Measurements from ENCODE around the gene ANKRD44.
A peak's percentile ranks its signal among the peaks of the same experiment; 100 is the strongest.
"Not testable (repeated sequence)": the region's sequence is repeated elsewhere in the genome, so short reads cannot be mapped to it uniquely, and the experiment has no call there.

Gene ANKRD44

DNA sequence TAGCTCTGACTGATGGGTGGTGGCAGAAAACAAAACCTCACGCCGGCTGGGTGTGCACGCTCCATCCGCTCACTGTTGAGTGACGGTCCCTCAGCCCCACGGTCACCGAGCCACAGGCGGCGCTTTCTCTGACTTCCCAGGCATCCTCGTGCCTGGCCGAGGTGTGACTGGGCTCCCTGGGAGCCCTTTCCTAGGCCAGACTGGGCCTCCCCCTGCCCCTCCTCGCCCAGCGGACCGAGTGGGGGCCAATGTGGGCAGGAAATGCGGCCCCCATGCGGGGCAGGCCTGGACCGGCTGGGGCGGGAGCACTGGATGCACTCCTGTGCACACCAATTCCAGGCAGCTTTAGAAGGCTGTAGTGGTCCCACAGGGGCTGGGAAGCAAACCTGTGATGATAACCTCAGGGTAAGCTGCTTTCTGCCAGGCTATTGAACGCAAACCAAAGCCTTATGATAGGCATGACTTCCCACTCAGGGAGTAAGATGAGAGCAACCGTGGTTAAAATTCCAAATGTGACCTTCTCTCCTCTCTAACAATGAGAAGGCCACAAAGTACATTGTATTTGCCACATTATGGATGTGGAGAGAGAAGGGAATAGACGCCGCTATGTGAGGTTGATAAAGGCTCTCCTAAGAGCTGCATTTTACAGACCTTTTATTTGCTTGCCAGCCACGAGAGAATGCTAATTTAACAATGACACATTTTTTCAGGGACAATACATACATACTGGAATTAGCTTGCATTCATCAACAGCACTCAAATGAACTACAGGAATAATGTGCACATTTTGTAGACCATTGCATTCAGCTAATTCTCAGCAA is 300.2 kb downstream of the ANKRD44 start:
- DNase-seq, result no peak

DNA sequence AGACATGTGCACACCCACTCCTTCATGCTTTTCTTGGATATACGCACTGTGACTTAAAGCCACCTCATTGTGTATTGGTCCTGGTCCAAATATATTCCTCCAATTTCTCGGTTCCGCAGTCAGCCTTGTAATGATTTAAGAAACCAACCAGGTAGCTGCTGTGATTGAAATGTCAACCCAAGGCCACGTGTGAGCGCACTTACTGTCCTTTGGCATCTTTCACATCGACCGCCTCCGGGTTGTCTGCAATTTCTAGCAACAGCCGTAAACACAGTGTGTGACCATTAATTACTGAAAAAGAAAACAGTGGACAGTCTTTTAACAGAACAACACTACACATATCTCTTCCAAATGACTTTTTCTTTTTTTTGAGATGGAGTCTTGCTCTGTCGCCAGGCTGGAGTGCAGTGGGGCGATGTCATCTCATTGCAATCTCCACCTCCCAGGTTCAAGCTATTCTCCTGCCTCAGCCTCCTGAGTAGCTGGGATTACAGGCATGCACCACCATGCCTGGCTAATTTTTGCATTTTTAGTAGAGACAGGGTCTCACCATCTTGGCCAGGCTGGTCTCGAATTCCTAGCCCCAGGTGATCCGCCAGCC is 301.7 kb downstream of the ANKRD44 start:
- DNase-seq, result not testable (repeated sequence)

DNA sequence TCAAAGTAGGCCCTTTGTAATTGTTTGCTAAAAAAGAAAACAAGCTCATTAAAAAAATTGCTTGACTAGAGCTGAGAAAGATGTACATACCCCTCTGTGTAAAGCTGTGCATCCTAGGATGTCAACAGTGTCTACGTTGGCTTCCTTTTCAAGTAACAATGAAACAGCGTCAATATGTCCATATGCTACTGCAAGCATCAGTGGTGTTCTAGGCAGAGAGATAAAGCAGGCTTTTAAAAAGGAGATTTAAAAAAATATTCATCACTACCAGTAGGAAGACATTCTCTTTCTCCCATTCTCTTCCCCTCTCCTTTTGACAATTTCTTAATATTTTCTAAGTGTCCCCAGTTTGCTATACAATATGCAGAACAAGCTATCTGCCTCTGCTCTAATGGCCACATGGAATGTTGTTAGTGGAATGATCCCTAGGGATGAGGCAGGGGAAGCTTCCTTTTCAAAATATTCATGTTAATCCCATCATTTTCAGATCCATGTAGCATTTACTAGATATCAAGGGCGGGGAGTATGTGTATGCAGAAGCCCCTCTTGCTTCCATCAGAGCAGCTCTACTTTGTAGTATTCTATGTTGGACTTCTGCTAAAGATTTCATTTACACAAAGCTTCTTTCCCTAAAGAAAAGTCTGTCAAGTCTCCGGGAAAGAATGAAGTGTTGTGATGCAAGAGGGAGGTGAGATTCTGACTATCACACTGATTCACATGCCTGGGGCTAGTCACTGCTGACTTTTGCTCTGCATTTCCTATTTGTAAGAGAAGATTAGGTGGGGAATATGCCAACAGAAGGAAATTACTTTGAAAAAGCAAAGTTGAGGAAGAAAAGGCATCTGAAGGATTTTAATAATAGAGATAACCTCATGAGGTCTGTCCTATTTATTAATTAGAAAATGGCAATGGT is 302.6 kb downstream of the ANKRD44 start:
- DNase-seq, result no peak

- no peak for DNase-seq
Observed at GRCh38 chr2:197001921-197002320, 308.7 kb downstream of the ANKRD44 start.

DNA sequence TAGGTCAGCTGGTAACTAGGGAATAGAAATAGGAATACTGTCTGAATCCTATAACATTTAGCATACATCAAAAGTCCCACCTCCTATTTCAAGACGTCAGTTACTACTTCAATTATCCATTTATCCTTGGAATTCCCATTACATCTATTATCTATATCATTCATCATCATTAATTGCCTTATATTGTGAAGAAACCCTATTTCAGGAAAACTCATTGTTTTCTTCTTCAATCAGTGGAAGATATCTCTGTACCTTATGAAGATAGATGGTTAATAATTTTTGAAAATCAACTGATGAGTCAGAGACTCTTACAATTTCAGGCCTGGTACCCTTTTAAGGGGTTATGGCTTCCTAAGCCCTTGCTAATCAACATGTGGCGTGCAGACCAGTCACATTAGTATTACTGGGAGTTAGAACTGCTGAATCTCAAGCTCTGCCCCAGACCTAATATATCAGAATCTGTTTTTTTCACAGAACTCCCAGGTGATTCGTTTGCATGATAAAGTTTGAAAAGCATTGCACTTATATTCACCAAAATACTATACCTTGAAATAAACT is 314.7 kb downstream of the ANKRD44 start:
- no peak for DNase-seq

- no peak for DNase-seq
Observed at GRCh38 chr2:196994764-196995163, 315.8 kb downstream of the ANKRD44 start.

DNA sequence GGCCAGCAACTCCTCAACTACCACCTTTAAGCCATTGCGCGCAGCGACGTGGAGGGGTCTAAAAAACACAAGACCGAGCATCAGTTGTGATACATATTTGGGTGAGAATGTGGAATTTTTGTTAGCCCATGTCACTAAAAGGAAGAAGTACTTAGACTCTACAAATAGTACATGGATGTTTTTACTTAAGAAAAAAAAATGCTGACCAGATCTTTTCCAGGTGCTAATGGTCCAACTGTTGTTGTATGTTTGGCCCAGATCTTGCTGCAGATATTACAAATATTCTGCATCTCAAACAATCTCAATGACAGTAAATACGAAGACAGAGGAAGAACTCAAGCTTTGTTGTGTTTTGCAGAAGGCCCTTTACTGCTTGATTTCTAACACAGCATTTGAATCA is 317.0 kb downstream of the ANKRD44 start:
- DNase-seq, result no peak

DNA sequence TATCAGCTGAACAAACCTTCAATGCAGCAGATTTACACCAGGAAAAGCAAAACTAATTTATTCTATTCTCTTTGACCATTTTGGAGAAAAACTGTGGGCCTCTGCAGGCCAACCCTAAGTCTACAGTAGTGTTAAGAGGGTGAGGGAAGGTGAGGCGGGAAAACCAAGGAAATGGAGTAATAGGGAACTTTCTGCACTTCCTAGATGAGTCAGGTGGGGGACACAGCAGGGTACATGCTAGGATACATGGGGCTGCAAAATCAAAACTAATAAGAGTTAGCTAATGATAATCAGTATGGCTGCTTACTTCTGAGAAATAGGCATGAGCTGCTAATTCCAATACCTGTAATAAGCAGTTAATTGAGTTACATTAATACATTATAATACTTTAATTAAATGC is 318.1 kb downstream of the ANKRD44 start:
- no peak for DNase-seq

- no peak for DNase-seq
Observed at GRCh38 chr2:196990788-196991461, 319.7 kb downstream of the ANKRD44 start.

DNA sequence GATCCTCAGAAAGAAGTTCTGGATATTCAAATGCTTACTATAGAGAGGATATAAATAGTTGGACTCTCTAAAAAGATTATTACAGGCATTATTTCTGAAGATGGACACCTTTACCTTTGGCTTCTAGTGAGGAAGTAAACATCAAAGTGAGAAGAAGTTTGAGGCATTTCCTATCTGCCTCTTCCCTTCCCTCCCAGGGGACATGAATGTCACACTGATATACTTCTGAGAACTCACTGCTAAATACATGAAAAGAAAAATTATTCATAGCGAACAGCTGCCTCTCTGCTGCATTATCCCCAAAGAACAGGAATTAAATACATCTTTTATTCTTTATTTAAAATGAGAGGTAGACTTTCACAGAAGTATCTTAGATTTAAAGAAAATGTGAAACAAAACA is 320.5 kb downstream of the ANKRD44 start:
- no peak for DNase-seq

DNA sequence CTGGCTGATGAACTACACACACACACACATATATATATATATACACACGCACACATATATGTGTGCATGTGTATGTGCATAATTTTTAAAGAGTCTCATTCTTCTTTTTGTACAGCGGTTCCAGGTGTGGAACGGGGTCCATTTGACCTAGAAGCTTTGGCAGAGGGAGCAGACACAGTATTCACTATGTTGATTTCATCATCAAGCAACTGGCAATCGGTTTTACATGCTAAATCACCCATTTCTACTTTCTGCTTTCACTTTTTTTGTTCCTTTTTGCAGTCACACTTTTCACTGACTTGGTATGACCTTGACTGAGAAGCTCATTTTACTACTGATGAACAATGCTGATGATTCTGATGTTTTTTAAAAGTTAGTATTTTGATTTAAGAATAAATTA is 321.1 kb downstream of the ANKRD44 start:
- DNase-seq, result no peak

DNA sequence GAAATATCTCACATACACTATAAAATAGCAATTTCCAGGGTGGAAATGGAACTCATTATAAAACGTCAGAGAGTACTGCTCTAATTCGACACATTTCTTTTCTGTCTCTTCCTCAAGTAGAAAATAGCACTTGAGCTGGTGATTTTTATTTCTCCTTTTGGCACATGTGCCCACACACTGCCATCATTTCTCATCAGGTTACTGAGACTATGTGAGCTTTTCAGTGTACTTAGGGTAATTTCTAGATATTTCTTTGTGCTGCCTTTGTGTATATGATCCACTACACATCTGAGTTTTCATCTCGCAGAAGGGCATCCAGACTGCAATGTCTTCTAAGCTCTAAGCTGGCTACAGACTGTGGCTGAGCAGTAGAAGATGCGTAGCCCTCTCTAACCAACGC is 321.9 kb downstream of the ANKRD44 start:
- no peak for DNase-seq

DNA sequence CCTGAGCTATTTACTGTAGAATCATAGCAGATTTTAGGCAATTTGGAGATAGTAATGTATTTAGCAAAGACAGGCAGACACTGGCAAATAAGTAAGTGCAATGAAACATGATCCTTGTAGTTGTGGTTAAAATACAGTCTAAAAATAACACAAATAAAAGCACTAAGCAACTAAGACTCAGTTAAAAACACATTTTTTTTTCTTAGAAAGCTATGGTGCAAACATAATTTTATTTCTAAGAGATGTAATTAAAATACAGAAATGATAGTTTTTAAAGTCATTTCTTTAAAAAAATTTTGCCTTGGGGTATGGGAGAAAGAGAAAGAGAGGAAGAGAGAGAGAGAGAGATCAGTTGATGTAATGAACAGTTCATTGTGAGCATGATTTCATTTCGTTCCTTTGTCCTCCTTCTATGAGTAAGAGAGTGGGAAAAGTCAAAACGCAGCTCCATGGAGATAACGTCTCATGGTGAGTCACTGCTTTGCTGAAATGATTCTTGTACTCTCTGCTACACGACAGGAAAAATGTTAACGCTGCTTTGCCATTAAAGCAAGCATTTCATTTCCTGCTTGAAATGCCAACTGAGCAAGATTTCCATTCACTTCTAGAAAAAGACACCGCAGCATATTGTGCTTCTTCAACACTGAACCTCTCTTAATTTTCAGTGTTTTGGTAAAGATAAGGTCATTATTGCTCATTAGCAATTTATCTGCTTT is 322.8 kb downstream of the ANKRD44 start:
- DNase-seq, result peak; percentile 68

DNA sequence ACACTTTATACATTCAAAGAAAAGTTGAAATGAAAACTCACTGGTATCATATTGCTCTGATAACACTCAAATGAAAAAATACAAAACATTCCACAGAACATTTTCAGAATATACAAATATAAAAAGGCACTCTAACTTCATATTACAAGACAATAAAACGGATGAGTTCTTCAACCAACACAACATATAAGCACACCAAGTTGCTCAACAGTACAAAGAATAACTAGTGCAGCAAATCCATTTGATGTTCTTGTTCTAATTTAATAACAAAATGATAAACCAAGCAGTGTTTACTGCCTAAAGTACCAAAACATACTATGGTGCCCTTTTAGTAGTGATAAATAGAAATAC is 323.3 kb downstream of the ANKRD44 start:
- no peak for DNase-seq

DNA sequence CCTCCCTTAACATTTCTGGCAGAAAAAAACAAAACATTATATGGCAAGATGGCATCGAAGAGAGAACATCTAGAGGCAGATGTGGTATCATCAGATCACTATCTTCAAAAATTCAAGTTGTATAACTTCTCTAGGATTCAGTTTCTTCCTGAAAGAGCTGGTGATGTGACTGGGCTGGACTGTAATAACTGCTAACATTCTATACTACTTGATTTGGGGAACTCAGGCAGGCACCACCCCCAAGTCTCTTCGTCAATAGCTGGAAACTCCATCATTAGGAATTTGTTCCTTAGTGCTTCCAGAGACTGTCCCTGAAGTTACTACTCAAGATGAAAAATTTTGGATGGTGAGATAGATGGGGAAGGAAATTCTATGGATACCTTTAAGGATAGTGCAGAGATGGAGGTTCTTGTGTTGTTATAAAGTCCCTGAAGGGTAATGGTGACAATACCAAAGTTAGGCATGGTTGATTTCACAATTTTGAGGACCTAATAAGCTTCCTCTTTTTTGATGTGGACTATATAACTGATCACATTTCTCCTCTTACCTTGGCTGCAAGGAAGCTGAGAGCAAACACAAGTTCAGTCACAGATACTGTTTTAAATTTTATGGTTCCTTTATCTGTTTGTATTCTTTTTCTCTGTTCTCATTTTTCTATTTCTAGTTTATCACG is 324.9 kb downstream of the ANKRD44 start:
- DNase-seq, result no peak

DNA sequence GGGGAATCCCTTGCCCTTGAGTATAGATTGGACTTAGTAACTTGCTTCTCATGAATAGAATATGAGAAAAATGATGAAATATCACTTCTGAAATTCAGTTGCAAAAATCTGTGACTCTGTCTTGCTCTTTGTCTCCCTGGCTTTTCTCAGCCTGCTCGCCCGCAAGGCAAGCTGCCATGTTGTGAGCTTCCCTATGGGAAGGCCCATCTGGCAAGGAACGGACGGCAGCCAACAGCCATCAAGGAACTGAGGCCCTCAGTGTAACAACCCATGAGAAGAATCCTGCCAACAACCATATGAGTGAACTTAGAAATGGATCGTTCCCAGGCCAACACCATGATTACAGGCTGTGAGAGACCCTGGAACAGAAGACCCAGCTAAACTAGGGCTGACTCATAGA is 325.7 kb downstream of the ANKRD44 start:
- DNase-seq, result no peak

DNA sequence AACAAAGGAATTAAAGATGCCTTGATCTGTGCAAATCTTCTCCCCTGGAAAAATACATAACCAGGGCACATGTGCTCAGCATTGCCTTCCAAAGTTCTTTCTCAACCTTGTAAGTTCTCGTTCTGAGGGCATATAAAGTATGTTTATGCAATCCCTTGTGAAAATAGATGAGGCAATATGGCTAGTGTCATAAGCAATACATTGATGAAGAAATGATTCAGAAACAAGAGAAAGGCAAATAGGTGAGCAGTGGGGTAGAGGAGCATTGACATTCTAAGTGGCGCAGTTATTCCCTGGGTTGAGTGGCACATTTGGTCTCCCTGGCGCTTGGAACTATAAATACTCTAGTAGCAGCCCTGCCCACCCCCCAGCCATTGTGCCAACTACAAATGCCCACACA is 326.6 kb downstream of the ANKRD44 start:
- DNase-seq, result no peak

DNA sequence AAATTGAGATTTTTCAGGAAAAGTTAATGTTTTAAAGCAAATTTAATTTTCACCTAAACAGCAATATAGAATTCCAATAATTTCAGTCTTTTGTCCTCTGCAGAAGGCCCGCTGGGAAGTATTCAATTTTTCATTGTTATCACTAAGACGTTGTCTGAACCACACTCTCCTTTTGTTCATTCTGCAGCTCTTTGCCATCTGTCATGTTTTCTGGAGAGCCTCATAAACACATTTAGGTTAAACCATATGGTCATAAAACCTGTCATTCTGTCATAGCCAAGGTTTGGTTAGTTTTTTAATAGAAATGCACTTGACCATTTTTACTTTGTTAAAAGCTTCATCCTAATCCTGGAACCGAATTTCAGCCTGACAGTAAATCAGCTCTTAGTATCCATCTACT is 330.1 kb downstream of the ANKRD44 start:
- no peak for DNase-seq

- no peak for DNase-seq
Observed at GRCh38 chr2:196980001-196980400, 330.6 kb downstream of the ANKRD44 start.

GRCh38 chr2:196977507-196977906 is 333.1 kb downstream of the ANKRD44 start:
- no peak for DNase-seq

- no peak for DNase-seq
Observed at GRCh38 chr2:196974970-196975369, 335.6 kb downstream of the ANKRD44 start.

All from DMS79 (cell line).